ENCODE results near the gene RALGDS.

The RALGDS gene

DNA sequence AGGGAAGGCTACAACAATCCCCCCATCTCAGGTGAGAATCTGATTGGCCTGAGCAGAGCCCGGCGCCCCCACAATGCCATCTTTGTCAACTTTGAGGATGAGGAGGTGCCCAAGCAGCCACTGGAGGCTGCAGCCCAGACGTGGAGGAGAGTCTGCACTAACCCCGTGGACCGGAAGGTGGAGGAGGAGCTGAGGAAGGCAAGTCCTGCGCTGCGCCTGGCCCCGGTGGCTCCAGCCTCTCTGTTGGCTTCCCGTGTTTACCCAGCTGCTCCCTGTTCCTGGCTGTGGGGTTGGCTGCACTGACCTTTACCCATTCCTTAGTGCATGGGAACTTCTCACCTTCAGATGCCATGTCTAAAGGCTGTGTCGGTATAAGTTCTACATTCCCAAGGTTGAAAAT is 70.3 kb downstream of the RALGDS start:
- H3K4me1 Mint-ChIP-seq = peaks cover 1% of the 10 kb centered on the region

DNA sequence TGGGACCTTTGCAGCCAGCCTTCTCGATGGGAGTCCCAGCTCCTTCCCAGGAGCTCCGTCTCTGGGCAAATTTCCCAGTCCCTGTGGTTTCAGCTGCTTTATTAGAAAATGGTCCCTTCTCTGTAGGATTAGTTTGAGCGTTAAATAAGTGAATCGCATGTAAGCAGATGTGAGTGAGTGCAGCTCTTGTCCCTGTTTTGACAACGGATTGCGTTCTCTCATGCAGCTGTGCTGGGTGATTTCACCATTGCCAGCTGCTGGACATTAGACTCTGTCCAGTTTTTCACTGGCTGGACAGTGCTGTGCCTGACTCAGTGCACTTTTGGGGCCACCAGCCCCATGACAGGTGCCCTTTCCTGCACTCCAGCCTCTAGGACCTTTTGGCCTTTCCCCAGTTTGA is 70.9 kb downstream of the RALGDS start:
- no peaks in the 10 kb centered on the region for H3K9me3 Mint-ChIP-seq
- no peaks in the 10 kb centered on the region for H3K4me1 Mint-ChIP-seq
- no peak for DNase-seq
- ATAC-seq = no peak
- H3K27ac Mint-ChIP-seq = no peak overlapping the region
- peaks cover 37% of the 10 kb centered on the region for H3K36me3 Mint-ChIP-seq (ENCODE audit: low read depth)
- H3K4me3 Mint-ChIP-seq = no peak overlapping the region
- no peaks in the 10 kb centered on the region for H3K27me3 Mint-ChIP-seq

More for the DNA sequence above, 70.3 kb downstream of the RALGDS start:
- no peaks in the 10 kb centered on the region for H3K27me3 Mint-ChIP-seq
- H3K9me3 Mint-ChIP-seq = no peaks in the 10 kb centered on the region
- H3K36me3 Mint-ChIP-seq (ENCODE audit: low read depth) = peaks cover 35% of the 10 kb centered on the region
- DNase-seq = no peak
- no peak for ATAC-seq
- H3K27ac Mint-ChIP-seq = no peak overlapping the region
- H3K4me3 Mint-ChIP-seq = no peak overlapping the region

DNA sequence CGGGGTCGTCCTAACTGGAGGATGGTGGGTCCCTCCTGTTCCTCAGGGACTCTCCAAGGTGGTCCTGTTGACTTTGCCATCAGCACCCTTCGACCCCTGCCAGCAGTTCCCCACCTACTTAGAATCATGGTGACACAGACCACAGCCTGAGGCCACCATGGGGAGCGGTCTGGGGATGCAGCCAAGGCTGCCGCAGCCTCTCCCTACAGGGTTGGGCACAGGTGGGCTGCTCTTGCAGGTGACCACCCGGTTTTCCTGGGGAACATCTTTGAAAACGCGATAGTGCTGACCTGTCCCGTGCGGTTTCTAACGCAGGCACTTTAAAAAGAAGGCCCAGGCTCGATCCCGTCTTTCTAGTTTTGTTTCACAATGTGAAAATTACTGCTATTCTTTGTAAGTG is 72.0 kb downstream of the RALGDS start:
- H3K27ac Mint-ChIP-seq = no peak overlapping the region
- no peaks in the 10 kb centered on the region for H3K9me3 Mint-ChIP-seq
- peaks cover 40% of the 10 kb centered on the region for H3K36me3 Mint-ChIP-seq (ENCODE audit: low read depth)
- no peak overlapping the region for H3K4me3 Mint-ChIP-seq
- DNase-seq (no peak), ATAC-seq (no peak)
- peaks cover 7% of the 10 kb centered on the region for H3K4me1 Mint-ChIP-seq
- H3K27me3 Mint-ChIP-seq = no peaks in the 10 kb centered on the region

DNA sequence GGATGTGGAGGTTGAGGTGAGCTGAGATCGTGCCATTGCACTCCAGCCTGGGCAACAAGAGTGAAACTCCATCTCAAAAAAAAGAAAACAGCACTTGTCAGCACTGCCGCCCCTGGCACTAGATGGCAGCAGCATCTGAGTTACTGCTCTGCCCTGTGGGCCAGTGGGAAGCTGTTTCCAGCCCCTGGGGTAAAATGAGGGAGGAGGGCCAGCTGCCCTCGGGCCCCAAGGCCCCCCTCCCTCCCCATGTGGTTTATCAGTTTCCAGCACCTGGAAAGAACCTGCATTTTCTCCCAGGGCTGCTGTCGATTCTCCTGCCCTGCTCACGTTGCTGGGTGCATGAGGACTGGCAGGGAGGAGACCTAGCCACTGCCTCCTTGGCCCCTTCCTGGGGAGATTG is 72.4 kb downstream of the RALGDS start:
- DNase-seq (no peak), ATAC-seq (peak; percentile 65)
- no peak overlapping the region for H3K27ac Mint-ChIP-seq
- H3K9me3 Mint-ChIP-seq = no peaks in the 10 kb centered on the region
- H3K27me3 Mint-ChIP-seq = no peaks in the 10 kb centered on the region
- H3K4me3 Mint-ChIP-seq = no peak overlapping the region
- peaks cover 37% of the 10 kb centered on the region for H3K36me3 Mint-ChIP-seq (ENCODE audit: low read depth)
- peaks cover 7% of the 10 kb centered on the region for H3K4me1 Mint-ChIP-seq

Data from activated naive CD8-positive, alpha-beta T cell treated with anti-CD3 and anti-CD28 coated beads, Interleukin-2, amount 50 U/mL, for 24 hours (primary cell).